Measurements from ENCODE around the gene GDI1.

The GDI1 gene

GRCh38 chrX:154431341-154431740, 5.6 kb upstream of the GDI1 start:
- no peak overlapping the region for H2AK5ac ChIP-seq (ENCODE audit: low read length, severe bottlenecking)
- H3K27ac ChIP-seq (ENCODE audit: low read length, poor library complexity, severe bottlenecking) = no peak overlapping the region
- H4K91ac ChIP-seq (ENCODE audit: low read length) = no peak overlapping the region
- peaks cover 26% of the 10 kb centered on the region for H3K4me1 ChIP-seq (ENCODE audit: control insufficient read depth, insufficient read depth, low read depth, low read length)
- no peak overlapping the region for H3K18ac ChIP-seq (ENCODE audit: low read depth in 1 of 2, low read length in 2 of 2)
- no peak overlapping the region for H3K9ac ChIP-seq (ENCODE audit: low read length)
- peaks cover 10% of the 10 kb centered on the region for H3K79me1 ChIP-seq (replicated peaks; ENCODE audit: low read length, poor library complexity, severe bottlenecking)
- no peak overlapping the region for H3K14ac ChIP-seq (ENCODE audit: low read length in 2 of 2)
- no peak overlapping the region for H3K4ac ChIP-seq (ENCODE audit: low read depth in 1 of 2, low read length in 2 of 2)
- peaks cover 43 to 54% of the 10 kb centered on the region in 2 experiments for H3K36me3 ChIP-seq (ENCODE audit: control insufficient read depth in 1 of 2, insufficient read depth in 2 of 2, low read depth in 1 of 2, low read length in 2 of 2)
- no peak overlapping the region for H3K4me3 ChIP-seq (ENCODE audit: insufficient read depth in 1 of 2, low read depth in 1 of 2, low read length in 2 of 2)
- H2BK15ac ChIP-seq (ENCODE audit: low read depth, poor library complexity, severe bottlenecking) = no peak overlapping the region
- no peak overlapping the region for H2BK120ac ChIP-seq (ENCODE audit: low read depth, low read length)
- no peaks in the 10 kb centered on the region for H3K9me3 ChIP-seq (ENCODE audit: control insufficient read depth, low read length)
- 81% methylated on average over 3 of the region's 5 CpGs for WGBS
- H3K4me2 ChIP-seq (ENCODE audit: low read length, poor library complexity, severe bottlenecking) = no peak overlapping the region
- no peak overlapping the region for H3K23ac ChIP-seq (ENCODE audit: low read length in 2 of 2)
- H2AFZ ChIP-seq (ENCODE audit: low read depth, low read length) = no peak overlapping the region
- H2BK12ac ChIP-seq (ENCODE audit: low read length in 2 of 2) = peak overlapping the region in 1 of 2 experiments; percentile 52
- H2BK5ac ChIP-seq (ENCODE audit: low read depth, low read length, poor library complexity, severe bottlenecking) = no peak overlapping the region
- H3K27me3 ChIP-seq (ENCODE audit: control insufficient read depth in 1 of 2, insufficient read depth in 1 of 2, low read length in 2 of 2) = peaks cover 0 to 3% of the 10 kb centered on the region in 2 experiments
- H4K8ac ChIP-seq (ENCODE audit: low read length) = no peak overlapping the region
- DNase-seq = no peak

DNA sequence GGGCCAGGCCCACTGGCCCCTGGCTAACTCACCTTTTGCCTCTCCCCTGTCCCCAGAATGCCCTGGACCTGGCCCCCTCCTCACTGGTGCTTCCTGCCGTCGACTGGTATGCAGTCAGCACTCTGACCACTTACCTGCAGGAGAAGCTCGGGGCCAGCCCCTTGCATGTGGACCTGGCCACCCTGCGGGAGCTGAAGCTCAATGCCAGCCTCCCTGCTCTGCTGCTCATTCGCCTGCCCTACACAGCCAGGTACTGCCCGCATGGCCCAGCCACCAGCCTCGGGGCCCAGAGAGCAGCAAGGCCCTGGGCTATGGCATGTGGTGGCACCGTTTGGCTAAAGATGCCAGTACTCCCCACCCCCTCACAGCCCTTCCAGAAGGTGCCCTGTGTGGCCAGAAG, 4.7 kb upstream of the GDI1 start:
- no peak overlapping the region for H2BK5ac ChIP-seq (ENCODE audit: low read depth, low read length, poor library complexity, severe bottlenecking)
- no peak overlapping the region for H4K8ac ChIP-seq (ENCODE audit: low read length)
- H2AK5ac ChIP-seq (ENCODE audit: low read length, severe bottlenecking) = no peak overlapping the region
- no peak overlapping the region for H3K18ac ChIP-seq (ENCODE audit: low read depth in 1 of 2, low read length in 2 of 2)
- no peak overlapping the region for H3K27ac ChIP-seq (ENCODE audit: low read length, poor library complexity, severe bottlenecking)
- WGBS = 96% methylated on average over 4 of the region's 8 CpGs
- no peak overlapping the region for H3K9ac ChIP-seq (ENCODE audit: low read length)
- peaks cover 0 to 3% of the 10 kb centered on the region in 2 experiments for H3K27me3 ChIP-seq (ENCODE audit: control insufficient read depth in 1 of 2, insufficient read depth in 1 of 2, low read length in 2 of 2)
- peaks cover 43 to 55% of the 10 kb centered on the region in 2 experiments for H3K36me3 ChIP-seq (ENCODE audit: control insufficient read depth in 1 of 2, insufficient read depth in 2 of 2, low read depth in 1 of 2, low read length in 2 of 2)
- H2BK12ac ChIP-seq (ENCODE audit: low read length in 2 of 2) = no peak overlapping the region
- no peak overlapping the region for H3K4ac ChIP-seq (ENCODE audit: low read depth in 1 of 2, low read length in 2 of 2)
- peaks cover 10% of the 10 kb centered on the region for H3K79me1 ChIP-seq (replicated peaks; ENCODE audit: low read length, poor library complexity, severe bottlenecking)
- H3K14ac ChIP-seq (ENCODE audit: low read length in 2 of 2) = no peak overlapping the region
- DNase-seq = no peak
- H3K4me2 ChIP-seq (ENCODE audit: low read length, poor library complexity, severe bottlenecking) = no peak overlapping the region
- no peak overlapping the region for H2BK15ac ChIP-seq (ENCODE audit: low read depth, poor library complexity, severe bottlenecking)
- no peak overlapping the region for H3K23ac ChIP-seq (ENCODE audit: low read length in 2 of 2)
- no peak overlapping the region for H3K4me3 ChIP-seq (ENCODE audit: insufficient read depth in 1 of 2, low read depth in 1 of 2, low read length in 2 of 2)
- no peaks in the 10 kb centered on the region for H3K9me3 ChIP-seq (ENCODE audit: control insufficient read depth, low read length)
- no peak overlapping the region for H4K91ac ChIP-seq (ENCODE audit: low read length)
- no peak overlapping the region for H2BK120ac ChIP-seq (ENCODE audit: low read depth, low read length)
- H2AFZ ChIP-seq (ENCODE audit: low read depth, low read length) = no peak overlapping the region
- peaks cover 26% of the 10 kb centered on the region for H3K4me1 ChIP-seq (ENCODE audit: control insufficient read depth, insufficient read depth, low read depth, low read length)

DNA sequence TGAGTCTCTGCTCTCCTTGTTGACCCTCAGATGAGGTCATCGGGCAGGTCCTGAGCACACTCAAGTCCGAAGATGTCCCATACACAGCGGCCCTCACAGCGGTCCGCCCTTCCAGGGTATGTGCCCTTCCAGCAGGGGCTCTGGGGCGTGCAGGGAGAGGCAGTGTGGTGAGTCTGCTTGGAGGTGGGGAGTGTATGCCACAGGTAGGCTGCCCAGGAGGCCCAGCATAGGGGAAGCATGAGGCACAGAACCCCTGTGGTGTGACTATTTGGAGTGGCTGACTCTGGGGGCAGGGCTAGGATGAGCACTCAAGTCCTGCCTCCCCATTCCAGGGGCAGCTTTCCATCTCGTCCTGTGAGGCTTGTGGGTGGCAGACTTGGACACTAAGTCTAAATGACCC, 3.3 kb upstream of the GDI1 start:
- no peak overlapping the region for H3K4me2 ChIP-seq (ENCODE audit: low read length, poor library complexity, severe bottlenecking)
- no peaks in the 10 kb centered on the region for H3K9me3 ChIP-seq (ENCODE audit: control insufficient read depth, low read length)
- H3K4me1 ChIP-seq (ENCODE audit: control insufficient read depth, insufficient read depth, low read depth, low read length) = peaks cover 28% of the 10 kb centered on the region
- H2AFZ ChIP-seq (ENCODE audit: low read depth, low read length) = no peak overlapping the region
- no peak overlapping the region for H3K14ac ChIP-seq (ENCODE audit: low read length in 2 of 2)
- no peak overlapping the region for H2BK15ac ChIP-seq (ENCODE audit: low read depth, poor library complexity, severe bottlenecking)
- no peak overlapping the region for H2BK12ac ChIP-seq (ENCODE audit: low read length in 2 of 2)
- H3K18ac ChIP-seq (ENCODE audit: low read depth in 1 of 2, low read length in 2 of 2) = no peak overlapping the region
- H3K27me3 ChIP-seq (ENCODE audit: control insufficient read depth in 1 of 2, insufficient read depth in 1 of 2, low read length in 2 of 2) = peaks cover 0 to 3% of the 10 kb centered on the region in 2 experiments
- no peak overlapping the region for H4K8ac ChIP-seq (ENCODE audit: low read length)
- no peak overlapping the region for H3K4me3 ChIP-seq (ENCODE audit: insufficient read depth in 1 of 2, low read depth in 1 of 2, low read length in 2 of 2)
- DNase-seq = no peak
- H2BK5ac ChIP-seq (ENCODE audit: low read depth, low read length, poor library complexity, severe bottlenecking) = no peak overlapping the region
- no peak overlapping the region for H3K9ac ChIP-seq (ENCODE audit: low read length)
- 97% methylated on average over 7 of the region's 7 CpGs for WGBS
- H2BK120ac ChIP-seq (ENCODE audit: low read depth, low read length) = no peak overlapping the region
- H2AK5ac ChIP-seq (ENCODE audit: low read length, severe bottlenecking) = no peak overlapping the region
- H3K36me3 ChIP-seq (ENCODE audit: control insufficient read depth in 1 of 2, insufficient read depth in 2 of 2, low read depth in 1 of 2, low read length in 2 of 2) = peaks cover 43 to 55% of the 10 kb centered on the region in 2 experiments
- no peak overlapping the region for H4K91ac ChIP-seq (ENCODE audit: low read length)
- H3K79me1 ChIP-seq (replicated peaks; ENCODE audit: low read length, poor library complexity, severe bottlenecking) = peaks cover 10% of the 10 kb centered on the region
- H3K4ac ChIP-seq (ENCODE audit: low read depth in 1 of 2, low read length in 2 of 2) = no peak overlapping the region
- H3K23ac ChIP-seq (ENCODE audit: low read length in 2 of 2) = no peak overlapping the region
- H3K27ac ChIP-seq (ENCODE audit: low read length, poor library complexity, severe bottlenecking) = no peak overlapping the region

- H2BK120ac ChIP-seq (ENCODE audit: low read depth, low read length) = no peak overlapping the region
- H3K14ac ChIP-seq (ENCODE audit: low read length in 2 of 2) = no peak overlapping the region
- no peak overlapping the region for H3K23ac ChIP-seq (ENCODE audit: low read length in 2 of 2)
- peaks cover 43 to 64% of the 10 kb centered on the region in 2 experiments for H3K36me3 ChIP-seq (ENCODE audit: control insufficient read depth in 1 of 2, insufficient read depth in 2 of 2, low read depth in 1 of 2, low read length in 2 of 2)
- no peak overlapping the region for H2BK15ac ChIP-seq (ENCODE audit: low read depth, poor library complexity, severe bottlenecking)
- no peak overlapping the region for H4K8ac ChIP-seq (ENCODE audit: low read length)
- peaks cover 10% of the 10 kb centered on the region for H3K79me1 ChIP-seq (replicated peaks; ENCODE audit: low read length, poor library complexity, severe bottlenecking)
- no peak overlapping the region for H3K4me3 ChIP-seq (ENCODE audit: insufficient read depth in 1 of 2, low read depth in 1 of 2, low read length in 2 of 2)
- H2BK12ac ChIP-seq (ENCODE audit: low read length in 2 of 2) = no peak overlapping the region
- H3K18ac ChIP-seq (ENCODE audit: low read depth in 1 of 2, low read length in 2 of 2) = no peak overlapping the region
- H3K9ac ChIP-seq (ENCODE audit: low read length) = no peak overlapping the region
- no peak overlapping the region for H2BK5ac ChIP-seq (ENCODE audit: low read depth, low read length, poor library complexity, severe bottlenecking)
- no peak overlapping the region for H3K27ac ChIP-seq (ENCODE audit: low read length, poor library complexity, severe bottlenecking)
- 100% methylated on average over 3 of the region's 7 CpGs for WGBS
- no peak overlapping the region for H2AK5ac ChIP-seq (ENCODE audit: low read length, severe bottlenecking)
- peaks cover 0 to 3% of the 10 kb centered on the region in 2 experiments for H3K27me3 ChIP-seq (ENCODE audit: control insufficient read depth in 1 of 2, insufficient read depth in 1 of 2, low read length in 2 of 2)
- H3K4me2 ChIP-seq (ENCODE audit: low read length, poor library complexity, severe bottlenecking) = no peak overlapping the region
- no peak overlapping the region for H4K91ac ChIP-seq (ENCODE audit: low read length)
- no peak for DNase-seq
- no peaks in the 10 kb centered on the region for H3K9me3 ChIP-seq (ENCODE audit: control insufficient read depth, low read length)
- peaks cover 30% of the 10 kb centered on the region for H3K4me1 ChIP-seq (ENCODE audit: control insufficient read depth, insufficient read depth, low read depth, low read length)
- no peak overlapping the region for H3K4ac ChIP-seq (ENCODE audit: low read depth in 1 of 2, low read length in 2 of 2)
- no peak overlapping the region for H2AFZ ChIP-seq (ENCODE audit: low read depth, low read length)
Measured at GRCh38 chrX:154434394-154435168, 2.4 kb upstream of the GDI1 start.

Data from mesenchymal stem cell (in vitro differentiated cells and primary cell).